NOMO-1 treated with dmso at 0.1 percent for 144 hours (cell line): Measurements from ENCODE around the gene SMC6.

Experiments used
- DNase-seq: peaks from one replicate; lab custom pipeline; 2025; ENCODE audit not compliant: unreplicated experiment; lab: John Stamatoyannopoulos, UW

SMC6 gene

GRCh38 chr2:17719562-17720371 is 33.8 kb downstream of the SMC6 start:
- DNase-seq = no peak

DNA sequence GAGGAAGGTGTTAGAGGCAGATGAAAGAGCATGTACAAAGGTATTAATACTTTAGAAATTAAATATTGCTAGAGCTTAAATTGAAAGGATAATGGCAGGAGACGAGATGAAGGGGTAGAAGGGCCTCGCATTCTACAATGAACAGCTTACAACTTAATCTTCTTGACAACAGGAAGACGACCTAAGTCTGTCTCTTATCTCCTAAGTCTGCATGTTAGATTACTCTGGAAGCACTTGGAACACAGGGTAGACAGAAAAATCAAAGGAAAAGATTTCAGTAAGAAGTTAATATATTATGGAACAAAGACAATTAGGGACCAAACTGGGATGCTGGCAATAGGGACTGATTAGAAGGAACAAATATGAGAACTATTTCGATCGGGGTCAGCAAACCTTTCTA is 34.9 kb downstream of the SMC6 start:
- no peak for DNase-seq

DNA sequence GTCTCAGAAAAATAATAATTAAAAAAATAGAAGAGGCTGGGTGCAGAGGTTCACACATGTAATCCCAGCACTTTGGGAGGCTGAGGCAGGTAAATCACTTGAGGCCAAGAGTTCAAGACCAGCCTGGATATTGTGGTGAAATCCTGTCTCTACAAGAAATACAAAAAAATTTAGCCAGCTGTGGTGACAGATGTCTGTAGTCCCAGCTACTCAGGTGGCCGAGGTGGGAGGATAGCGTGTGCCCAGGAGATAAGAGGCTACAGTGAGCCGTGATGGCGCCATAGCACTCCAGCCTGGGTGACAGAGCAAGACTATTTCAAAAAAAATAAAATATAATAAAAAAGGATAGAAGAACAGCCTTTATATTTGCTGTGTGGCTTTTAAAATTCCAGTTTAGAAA is 35.9 kb downstream of the SMC6 start:
- DNase-seq = no peak

DNA sequence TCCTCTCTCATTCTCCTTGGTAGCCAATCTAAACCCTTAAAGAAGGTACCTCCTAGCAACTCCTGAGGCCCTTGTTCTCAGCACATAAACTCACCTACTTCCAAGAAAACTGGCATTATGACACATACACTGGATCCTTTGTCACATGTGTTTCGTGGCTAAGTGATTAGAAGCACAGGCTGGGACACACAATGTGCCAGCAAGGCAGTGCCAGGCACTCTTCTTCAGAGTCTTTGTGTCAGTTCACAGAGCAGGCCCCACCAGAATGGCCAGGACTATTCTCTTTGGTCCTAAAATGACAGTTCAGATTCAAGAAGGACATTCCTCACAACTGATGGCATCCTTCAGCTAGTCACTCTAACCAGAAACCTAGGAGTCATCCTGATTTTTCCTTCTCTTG is 40.3 kb downstream of the SMC6 start:
- DNase-seq = no peak

DNA sequence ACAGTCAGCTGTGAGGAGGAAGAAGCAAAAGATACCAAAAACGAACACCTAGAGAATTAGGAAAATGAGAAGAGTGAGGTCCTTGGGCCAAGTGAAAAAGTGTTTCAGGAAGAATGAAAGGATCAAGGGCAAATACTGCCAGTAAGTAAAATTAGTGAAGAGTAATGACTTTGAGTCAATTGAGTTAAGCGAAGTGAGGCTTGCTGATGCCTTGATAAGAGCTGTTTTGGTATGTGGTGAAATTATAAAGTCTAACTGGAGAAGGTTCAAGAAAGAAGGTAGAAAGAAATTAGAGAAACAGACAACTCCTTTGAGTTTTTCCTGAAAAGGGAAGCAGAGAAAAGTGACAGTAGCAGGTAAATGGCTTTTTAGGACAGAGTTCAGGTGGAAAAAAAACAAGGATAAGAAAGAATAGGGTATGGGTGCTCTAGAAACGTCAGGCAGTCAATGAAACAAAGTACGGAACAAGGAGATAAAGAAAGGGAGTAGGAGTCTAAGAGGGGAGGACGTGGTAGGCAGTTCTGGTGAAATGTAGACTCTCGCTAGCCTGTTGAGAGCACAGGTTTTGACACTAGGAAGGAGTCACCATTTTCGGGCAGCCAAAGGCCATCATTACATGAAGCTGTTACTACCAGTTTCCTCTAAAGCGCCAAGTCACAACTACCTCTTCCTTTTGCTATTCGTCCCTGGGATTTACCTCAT is 42.9 kb downstream of the SMC6 start:
- no peak for DNase-seq

DNA sequence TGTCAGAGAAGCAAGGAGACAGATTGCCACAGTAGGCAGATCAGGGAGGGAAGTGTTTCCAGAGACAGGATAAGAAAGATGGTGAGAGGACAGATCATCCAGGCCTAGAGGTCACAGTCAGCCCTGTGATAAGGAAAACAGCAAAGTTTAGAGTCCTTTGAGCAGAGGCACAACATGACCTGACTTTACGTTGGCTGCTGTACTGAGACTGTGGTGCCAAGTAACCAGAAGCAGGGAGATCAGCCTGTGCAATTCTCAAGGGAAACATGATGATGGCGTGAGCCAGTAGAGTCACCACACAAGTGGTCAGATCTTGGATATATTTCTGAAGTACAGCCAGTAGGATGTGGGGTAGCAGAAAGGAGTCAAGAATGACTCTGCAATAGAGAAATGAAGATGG is 43.7 kb downstream of the SMC6 start:
- DNase-seq = no peak

DNA sequence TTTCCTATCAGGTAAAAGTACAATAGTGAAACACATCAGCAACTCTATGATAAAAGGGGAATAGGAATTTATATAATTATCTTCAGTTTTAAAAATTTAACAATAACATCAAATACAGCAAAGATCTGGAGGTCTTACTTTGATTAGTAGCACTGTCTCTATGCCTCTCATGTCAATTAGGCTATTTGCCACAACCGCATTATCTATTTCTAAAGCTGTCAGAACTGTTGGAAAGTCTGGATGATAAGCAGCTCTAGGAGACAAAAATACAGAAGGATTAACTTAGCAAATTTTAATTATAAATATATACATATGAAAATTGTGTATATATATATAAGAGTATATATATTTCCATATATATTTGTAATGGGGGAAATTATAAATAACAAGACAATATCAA is 45.1 kb downstream of the SMC6 start:
- no peak for DNase-seq

DNA sequence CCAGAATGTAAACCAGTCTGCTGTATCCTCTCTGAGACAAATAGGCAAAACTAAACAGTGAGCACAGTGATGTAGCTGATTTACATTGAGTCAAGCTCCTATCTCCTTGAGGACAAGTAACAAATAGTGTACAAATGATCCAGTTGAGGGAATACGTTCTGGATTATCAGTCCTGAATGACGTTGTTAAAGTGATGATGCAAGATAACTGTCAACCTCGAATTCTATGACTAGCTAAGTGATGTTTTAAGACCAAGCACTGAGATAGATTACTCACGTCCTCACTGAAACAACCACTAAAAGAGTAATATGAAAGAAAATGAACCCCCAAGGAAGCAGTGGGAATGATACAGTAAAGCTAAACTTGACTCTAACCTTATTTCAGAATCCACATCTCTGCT is 46.8 kb downstream of the SMC6 start:
- DNase-seq = no peak

DNA sequence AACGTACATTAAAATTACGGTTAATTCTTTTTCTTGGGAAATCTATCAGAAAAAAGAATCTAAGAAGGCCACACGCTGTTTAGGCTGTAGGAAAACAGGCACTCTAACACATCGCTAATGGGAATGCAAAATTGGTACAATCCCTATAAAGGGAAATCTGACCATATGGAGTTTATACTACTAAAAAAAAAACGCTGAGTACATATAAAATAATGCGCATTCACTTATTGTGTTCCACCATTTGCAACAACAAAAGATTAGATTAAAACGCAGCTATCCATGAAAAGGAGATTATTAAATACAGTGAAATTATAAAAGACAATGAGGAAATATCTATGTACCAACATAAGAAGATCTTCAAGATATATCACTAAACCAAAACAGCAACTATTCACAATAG is 62.8 kb downstream of the SMC6 start:
- no peak for DNase-seq

- no peak for DNase-seq
Measured at GRCh38 chr2:17689010-17689409, 64.6 kb downstream of the SMC6 start.

GRCh38 chr2:17688600-17688999 is 65.0 kb downstream of the SMC6 start:
- no peak for DNase-seq

DNA sequence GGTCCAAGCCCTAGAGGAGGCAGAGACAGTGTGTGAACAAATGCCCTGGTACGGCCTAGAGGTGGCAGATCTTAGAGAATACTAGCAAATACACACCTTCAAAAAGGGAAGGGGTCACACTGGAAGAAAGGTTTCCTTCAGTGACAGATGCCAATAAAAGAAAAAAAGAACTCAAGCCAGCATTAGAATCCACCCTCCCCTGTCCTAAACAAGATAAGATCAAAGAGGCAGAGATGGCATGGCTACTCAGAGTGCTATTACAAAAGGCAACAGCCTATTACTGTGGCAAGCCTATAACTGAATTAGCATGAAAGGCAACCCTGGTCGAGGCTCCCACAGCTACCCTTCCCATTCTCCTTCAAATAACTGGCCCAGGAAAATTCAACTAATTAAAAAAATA is 69.6 kb downstream of the SMC6 start:
- no peak for DNase-seq

- DNase-seq = no peak
Measured at GRCh38 chr2:17682098-17682857, 71.3 kb downstream of the SMC6 start.

GRCh38 chr2:17680119-17680518 is 73.5 kb downstream of the SMC6 start:
- no peak for DNase-seq

- DNase-seq = no peak
Measured at GRCh38 chr2:17674817-17675216, 78.8 kb downstream of the SMC6 start.

DNA sequence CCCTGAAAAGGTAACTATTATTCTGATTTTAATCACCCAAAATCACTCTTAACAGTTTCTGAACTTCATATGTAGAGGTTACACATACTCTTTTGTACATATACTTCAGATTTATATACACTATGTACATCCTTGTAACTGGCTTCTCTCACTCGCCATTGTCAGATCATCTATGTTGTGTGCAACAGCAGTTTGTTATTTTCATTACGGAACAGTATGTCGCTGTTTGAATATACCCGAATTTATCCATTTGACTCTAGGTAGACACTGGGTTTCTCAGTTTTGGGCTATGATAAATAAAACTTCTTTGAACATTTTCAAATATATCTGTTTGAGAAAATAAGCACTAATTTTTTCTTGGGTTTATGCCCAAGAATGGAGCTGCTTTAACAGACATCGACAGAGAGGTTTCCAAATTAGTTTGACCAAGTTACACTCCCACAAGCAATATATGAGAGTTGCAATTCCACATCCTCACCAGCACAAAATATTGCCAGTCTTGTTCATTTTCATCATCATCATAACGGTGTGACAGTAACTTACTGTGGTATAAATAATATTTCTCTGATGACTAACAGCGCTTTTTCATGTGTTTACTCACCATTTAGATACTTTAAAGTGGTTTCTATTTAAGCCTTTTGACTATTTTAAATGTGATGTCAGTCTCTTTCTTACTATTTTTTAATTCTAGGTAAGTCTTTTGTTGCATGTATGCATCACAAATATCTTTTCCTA is 80.9 kb downstream of the SMC6 start:
- no peak for DNase-seq

DNA sequence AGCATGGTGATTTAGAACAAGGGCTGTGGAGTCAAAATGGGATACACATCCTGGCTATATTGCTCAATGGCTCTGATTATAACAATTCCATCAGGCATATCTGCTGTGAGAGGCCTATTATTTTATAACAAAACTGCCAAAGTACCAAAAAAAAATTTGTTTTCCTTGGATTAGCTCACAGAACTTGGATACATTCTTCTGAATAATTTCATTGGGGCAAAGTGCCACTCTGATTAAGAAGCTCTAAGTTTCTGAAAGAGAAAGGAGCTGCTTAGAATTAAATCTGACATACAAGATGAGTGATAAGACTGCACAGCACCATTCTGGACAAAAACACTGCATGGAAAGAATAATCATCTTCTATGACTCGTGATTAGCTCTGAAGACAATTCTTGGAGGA is 85.7 kb downstream of the SMC6 start:
- no peak for DNase-seq

DNA sequence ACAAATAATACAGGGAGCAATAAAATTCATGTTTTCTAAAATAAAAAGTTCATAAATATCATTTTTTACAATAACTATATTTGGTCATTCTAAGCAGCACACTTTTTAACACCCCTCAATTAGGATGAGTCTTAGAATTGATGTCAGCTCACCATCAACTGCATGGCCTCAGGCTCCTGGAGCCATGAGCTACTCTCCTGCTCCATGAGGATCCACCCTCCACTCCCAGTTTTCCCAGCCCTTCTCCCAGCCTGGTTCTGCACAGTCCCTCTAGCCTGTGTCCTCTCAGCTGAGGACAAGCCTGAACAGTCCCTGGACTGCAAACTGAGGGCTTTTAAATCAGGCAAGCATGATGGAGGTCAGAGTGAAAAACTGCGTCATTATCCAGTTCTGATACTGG is 89.1 kb downstream of the SMC6 start:
- no peak for DNase-seq

DNA sequence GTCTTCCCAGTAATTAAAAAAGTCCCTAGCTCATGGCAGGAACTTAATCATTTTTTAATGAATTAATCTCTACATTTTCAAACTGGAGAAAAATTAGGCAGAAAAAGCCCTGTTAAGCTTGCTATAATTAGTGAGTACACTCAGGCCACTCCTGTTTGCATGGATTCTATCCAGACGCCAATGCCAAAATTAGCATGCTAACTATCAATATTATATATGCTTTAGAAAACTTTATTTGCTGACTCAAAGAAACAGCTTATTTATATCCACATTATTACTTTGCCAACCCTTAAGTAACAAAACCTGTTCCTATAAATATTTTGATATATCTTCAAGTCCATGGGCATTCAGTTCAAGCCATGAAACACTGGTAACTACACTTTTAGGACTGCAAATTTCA is 90.9 kb downstream of the SMC6 start:
- DNase-seq = no peak

DNA sequence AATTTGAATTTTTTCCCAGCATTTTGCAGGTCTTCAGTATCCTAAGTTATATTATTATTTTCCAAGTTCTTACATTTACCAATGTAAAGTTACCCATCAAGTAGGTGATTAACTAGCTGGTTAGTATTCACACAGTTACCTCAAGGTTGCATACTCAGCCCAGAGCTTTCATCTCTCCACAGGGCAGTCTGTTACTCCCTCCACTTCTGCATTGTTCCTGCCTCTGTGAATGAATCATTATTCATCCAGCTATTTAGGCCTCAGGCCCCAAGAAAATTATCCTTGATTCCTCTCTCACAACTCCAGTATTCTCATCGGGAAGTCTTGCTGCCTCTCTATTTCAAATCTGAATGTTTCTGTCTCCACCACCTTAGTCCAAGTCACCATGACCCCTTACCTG is 92.2 kb downstream of the SMC6 start:
- no peak for DNase-seq

GRCh38 chr2:17660219-17660618 is 93.4 kb downstream of the SMC6 start:
- no peak for DNase-seq
